ENCODE data around the gene ATP5F1D.

GRCh38 chr19:1266129-1266915 lies 24.8 kb downstream of the ATP5F1D start:
- TF ChIP-seq, protein P1, sequence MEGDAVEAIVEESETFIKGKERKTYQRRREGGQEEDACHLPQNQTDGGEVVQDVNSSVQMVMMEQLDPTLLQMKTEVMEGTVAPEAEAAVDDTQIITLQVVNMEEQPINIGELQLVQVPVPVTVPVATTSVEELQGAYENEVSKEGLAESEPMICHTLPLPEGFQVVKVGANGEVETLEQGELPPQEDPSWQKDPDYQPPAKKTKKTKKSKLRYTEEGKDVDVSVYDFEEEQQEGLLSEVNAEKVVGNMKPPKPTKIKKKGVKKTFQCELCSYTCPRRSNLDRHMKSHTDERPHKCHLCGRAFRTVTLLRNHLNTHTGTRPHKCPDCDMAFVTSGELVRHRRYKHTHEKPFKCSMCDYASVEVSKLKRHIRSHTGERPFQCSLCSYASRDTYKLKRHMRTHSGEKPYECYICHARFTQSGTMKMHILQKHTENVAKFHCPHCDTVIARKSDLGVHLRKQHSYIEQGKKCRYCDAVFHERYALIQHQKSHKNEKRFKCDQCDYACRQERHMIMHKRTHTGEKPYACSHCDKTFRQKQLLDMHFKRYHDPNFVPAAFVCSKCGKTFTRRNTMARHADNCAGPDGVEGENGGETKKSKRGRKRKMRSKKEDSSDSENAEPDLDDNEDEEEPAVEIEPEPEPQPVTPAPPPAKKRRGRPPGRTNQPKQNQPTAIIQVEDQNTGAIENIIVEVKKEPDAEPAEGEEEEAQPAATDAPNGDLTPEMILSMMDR (IDR thresholded peaks at IDR 0.05) = no peak
- no peak for TF ChIP-seq EZH2 (IDR thresholded peaks at IDR 0.05; ENCODE audit: borderline replicate concordance, insufficient read depth, low read depth, low read length, poor library complexity, severe bottlenecking)
